ENCODE results near the gene SSC4D.

DNA sequence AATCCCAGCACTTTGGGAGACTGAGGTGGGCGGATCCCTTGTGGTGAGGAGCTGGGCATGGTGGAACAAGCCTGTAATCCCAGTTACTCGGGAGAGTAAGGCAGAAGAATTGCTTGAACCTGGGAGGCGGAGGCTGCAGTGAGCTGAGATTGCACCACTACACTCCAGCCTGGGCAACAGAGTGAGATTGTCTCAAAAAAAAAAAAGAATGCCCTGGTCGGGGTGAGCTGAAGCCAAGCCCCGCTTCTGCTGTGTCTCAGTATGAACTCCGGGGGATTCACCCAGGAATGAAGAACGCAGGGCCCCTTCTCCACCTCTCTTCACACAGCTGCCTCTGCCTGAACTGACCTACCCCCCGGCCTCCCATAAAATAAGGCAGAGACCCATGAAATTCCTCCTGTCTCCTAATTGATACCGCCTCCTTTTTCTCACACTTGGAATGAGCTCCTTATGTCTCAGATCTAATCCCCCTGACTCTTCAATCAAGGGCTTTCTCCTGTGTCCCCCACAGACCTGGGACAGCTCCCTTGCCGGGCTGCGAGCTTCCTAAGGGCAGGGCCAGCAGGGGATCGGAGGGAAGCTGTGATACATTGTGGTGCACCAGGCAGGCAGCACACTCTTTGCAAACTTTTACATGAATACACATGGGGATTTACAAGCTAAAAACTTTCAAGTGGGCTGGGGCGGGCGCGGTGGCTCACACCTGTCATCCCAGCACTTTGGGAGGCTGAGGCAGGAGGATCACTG, 14.3 kb upstream of the SSC4D start:
- TF ChIP-seq, protein P1, sequence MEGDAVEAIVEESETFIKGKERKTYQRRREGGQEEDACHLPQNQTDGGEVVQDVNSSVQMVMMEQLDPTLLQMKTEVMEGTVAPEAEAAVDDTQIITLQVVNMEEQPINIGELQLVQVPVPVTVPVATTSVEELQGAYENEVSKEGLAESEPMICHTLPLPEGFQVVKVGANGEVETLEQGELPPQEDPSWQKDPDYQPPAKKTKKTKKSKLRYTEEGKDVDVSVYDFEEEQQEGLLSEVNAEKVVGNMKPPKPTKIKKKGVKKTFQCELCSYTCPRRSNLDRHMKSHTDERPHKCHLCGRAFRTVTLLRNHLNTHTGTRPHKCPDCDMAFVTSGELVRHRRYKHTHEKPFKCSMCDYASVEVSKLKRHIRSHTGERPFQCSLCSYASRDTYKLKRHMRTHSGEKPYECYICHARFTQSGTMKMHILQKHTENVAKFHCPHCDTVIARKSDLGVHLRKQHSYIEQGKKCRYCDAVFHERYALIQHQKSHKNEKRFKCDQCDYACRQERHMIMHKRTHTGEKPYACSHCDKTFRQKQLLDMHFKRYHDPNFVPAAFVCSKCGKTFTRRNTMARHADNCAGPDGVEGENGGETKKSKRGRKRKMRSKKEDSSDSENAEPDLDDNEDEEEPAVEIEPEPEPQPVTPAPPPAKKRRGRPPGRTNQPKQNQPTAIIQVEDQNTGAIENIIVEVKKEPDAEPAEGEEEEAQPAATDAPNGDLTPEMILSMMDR (IDR thresholded peaks at IDR 0.05; ENCODE audit: borderline replicate concordance, extremely low read depth, low read length, poor library complexity, severe bottlenecking) = no peak
- TF ChIP-seq EZH2 (IDR thresholded peaks at IDR 0.05; ENCODE audit: borderline replicate concordance, low read depth, low read length, severe bottlenecking) = no peak

Measured in DND-41 (cell line).